ENCODE results near the gene DNAH14.

Gene DNAH14

DNA sequence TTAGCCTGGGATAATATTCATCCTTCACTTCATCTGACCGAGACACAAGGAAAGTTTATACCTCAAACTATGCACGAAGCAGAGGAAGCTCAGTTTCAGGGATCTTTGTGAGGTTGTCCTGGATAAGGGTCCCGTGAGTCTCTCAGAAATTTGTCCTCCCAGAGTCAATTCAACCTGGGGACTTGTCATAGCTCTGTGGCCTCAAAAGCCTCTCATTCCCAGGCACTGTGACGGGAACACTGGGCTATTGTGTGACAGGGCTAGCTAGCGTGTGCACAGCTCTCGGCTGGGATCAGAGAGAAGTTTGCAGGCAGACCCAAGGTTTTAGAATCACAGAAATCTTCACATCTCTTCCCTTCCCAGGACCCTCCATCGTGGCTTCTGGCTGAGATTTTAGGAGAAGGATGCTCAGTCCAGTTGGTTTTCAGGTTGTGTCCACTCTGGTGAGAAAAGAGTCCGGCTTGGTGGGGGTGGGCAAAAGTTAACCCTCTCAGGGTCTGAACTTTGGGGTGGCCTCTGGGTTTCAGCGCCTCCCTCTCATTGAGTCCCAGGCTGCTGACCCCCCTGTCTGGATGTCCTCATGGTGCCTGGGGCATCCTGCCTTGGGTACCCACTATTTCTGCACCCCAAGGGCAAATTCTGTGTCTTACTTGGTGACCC, 518.8 kb downstream of the DNAH14 start:
- DNase-seq = peak in 31 of 51 donors; percentile 12 to 74 (median 42)
